Calu3 (cell line): ENCODE data around the gene ERVFRD-1. TPM values are rescaled to one million over a fixed set of nuclear protein-coding genes. Genes with fewer than 3 reads are reported as not detected.

Experiments
- BruUV-seq: library from RNA; stranded (reverse); fragments of 400-500 nt; replicated peaks from 2 replicates; lab custom pipeline; 2021; lab: Mats Ljungman, UMichigan
- CTCF ChIA-PET: fragments of 300-600 bp; sonication (Branson Sonifier 250); formaldehyde crosslinking; loops from one replicate; lab custom pipeline; 2022; ENCODE audit warnings: antibody characterized with exemption; lab: Charles Lee
- DNase-seq: peaks from one replicate; pipeline ENCODE4 v3.0.0; 2022
- H3K27ac Mint-ChIP-seq: one replicate; pipeline ENCODE4 v1.8.0; 2022; ENCODE audit warnings: mixed read lengths; ENCODE audit not compliant: unreplicated experiment
- H3K27me3 Mint-ChIP-seq: one replicate; pipeline ENCODE4 v1.8.0; 2022; ENCODE audit warnings: mixed read lengths; ENCODE audit not compliant: unreplicated experiment
- H3K36me3 Mint-ChIP-seq: one replicate; pipeline ENCODE4 v1.8.0; 2022; ENCODE audit warnings: mild to moderate bottlenecking, moderate library complexity, mixed read lengths; ENCODE audit not compliant: insufficient read depth, unreplicated experiment
- H3K4me1 Mint-ChIP-seq: one replicate; pipeline ENCODE4 v1.8.0; 2022; ENCODE audit warnings: mild to moderate bottlenecking, low read depth, mixed read lengths; ENCODE audit not compliant: unreplicated experiment
- H3K4me3 Mint-ChIP-seq: one replicate; pipeline ENCODE4 v1.8.0; 2022; ENCODE audit warnings: mild to moderate bottlenecking, low read depth, moderate library complexity, mixed read lengths; ENCODE audit not compliant: unreplicated experiment
- H3K9me3 Mint-ChIP-seq: one replicate; pipeline ENCODE4 v1.8.0; 2022; ENCODE audit warnings: low read depth, mixed read lengths; ENCODE audit not compliant: unreplicated experiment
- intact Hi-C: fragments of 100-400 bp; cut with micrococcal nuclease; formaldehyde crosslinking; loops from one replicate; pipeline ENCODE4 v1.10.0; 2022; ENCODE audit not compliant: unreplicated experiment
- total RNA-seq: library from RNA; stranded (reverse); gene quantifications from 2 replicates; pipeline ENCODE4 v1.2.3, GENCODE V29; 2022
- TF ChIP-seq, protein P1 (sequence below): fragments of 200-600 bp; IDR thresholded peaks from one replicate; pipeline ENCODE4 v1.8.0; 2022; ENCODE audit warnings: antibody characterized with exemption; ENCODE audit not compliant: unreplicated experiment

Gene ERVFRD-1
- total RNA-seq, 1 experiment from 2014 or later = not detected

GRCh38 chr6:11140056-11140455 is 28.5 kb upstream of the ERVFRD-1 start:
- Mint-ChIP-seq H3K27me3 (no peaks in the 10 kb centered on the region), H3K4me1 (peaks cover 41% of the 10 kb centered on the region), H3K36me3 (peaks cover 6% of the 10 kb centered on the region), H3K27ac (no peak overlapping the region), H3K4me3 (no peak overlapping the region), H3K9me3 (no peaks in the 10 kb centered on the region)
- no TSS peak for BruUV-seq
- DNase-seq = no peak
- TF ChIP-seq, protein P1, sequence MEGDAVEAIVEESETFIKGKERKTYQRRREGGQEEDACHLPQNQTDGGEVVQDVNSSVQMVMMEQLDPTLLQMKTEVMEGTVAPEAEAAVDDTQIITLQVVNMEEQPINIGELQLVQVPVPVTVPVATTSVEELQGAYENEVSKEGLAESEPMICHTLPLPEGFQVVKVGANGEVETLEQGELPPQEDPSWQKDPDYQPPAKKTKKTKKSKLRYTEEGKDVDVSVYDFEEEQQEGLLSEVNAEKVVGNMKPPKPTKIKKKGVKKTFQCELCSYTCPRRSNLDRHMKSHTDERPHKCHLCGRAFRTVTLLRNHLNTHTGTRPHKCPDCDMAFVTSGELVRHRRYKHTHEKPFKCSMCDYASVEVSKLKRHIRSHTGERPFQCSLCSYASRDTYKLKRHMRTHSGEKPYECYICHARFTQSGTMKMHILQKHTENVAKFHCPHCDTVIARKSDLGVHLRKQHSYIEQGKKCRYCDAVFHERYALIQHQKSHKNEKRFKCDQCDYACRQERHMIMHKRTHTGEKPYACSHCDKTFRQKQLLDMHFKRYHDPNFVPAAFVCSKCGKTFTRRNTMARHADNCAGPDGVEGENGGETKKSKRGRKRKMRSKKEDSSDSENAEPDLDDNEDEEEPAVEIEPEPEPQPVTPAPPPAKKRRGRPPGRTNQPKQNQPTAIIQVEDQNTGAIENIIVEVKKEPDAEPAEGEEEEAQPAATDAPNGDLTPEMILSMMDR = no peak
- intact Hi-C loops = loop anchor here (5.0 kb wide), 1 partner anchor 77 kb away; no protein-coding TSS in a partner anchor
- CTCF ChIA-PET = no interaction called here

- Mint-ChIP-seq H3K9me3 (no peaks in the 10 kb centered on the region), H3K27ac (no peak overlapping the region), H3K27me3 (no peaks in the 10 kb centered on the region), H3K36me3 (peaks cover 6% of the 10 kb centered on the region), H3K4me1 (peaks cover 37% of the 10 kb centered on the region), H3K4me3 (no peak overlapping the region)
- TF ChIP-seq, protein P1 = no peak
- intact Hi-C loops = loop anchor here (1.0 kb wide), 1 partner anchor 34 kb away; no protein-coding TSS in a partner anchor
- CTCF ChIA-PET = no interaction called here
- BruUV-seq = no TSS peak
- no peak for DNase-seq
These were observed 27.8 kb upstream of the ERVFRD-1 start for GRCh38 chr6:11139051-11139960.

GRCh38 chr6:11136809-11137208 is 25.3 kb upstream of the ERVFRD-1 start:
- H3K36me3 Mint-ChIP-seq = no peaks in the 10 kb centered on the region
- no peaks in the 10 kb centered on the region for H3K9me3 Mint-ChIP-seq
- intact Hi-C loops = no loop called here
- no peak overlapping the region for H3K4me3 Mint-ChIP-seq
- CTCF ChIA-PET = interaction anchor here (0.5 kb wide), 1 partner anchor 161 kb away, joined by 5 read pairs; no protein-coding TSS in a partner anchor
- TF ChIP-seq, protein P1 = no peak
- peaks cover 18% of the 10 kb centered on the region for H3K4me1 Mint-ChIP-seq
- no TSS peak for BruUV-seq
- H3K27ac Mint-ChIP-seq = no peak overlapping the region
- H3K27me3 Mint-ChIP-seq = no peaks in the 10 kb centered on the region
- no peak for DNase-seq

GRCh38 chr6:11133281-11133680 is 21.8 kb upstream of the ERVFRD-1 start:
- TF ChIP-seq, protein P1 = no peak
- Mint-ChIP-seq H3K36me3 (no peaks in the 10 kb centered on the region), H3K4me3 (no peak overlapping the region), H3K27ac (no peak overlapping the region), H3K9me3 (no peaks in the 10 kb centered on the region), H3K4me1 (no peaks in the 10 kb centered on the region), H3K27me3 (no peaks in the 10 kb centered on the region)
- intact Hi-C loops = no loop called here
- CTCF ChIA-PET = no interaction called here
- no TSS peak for BruUV-seq
- DNase-seq = no peak
